Measurements from ENCODE around the gene IL20RA. TPM values are rescaled to one million over a fixed set of nuclear protein-coding genes. Genes with fewer than 3 reads are reported as not detected.

Gene IL20RA
- total and polyA plus RNA-seq, 5 donors from 2014 or later, result not detected

GRCh38 chr6:137043710-137044365, 927 bp downstream of the IL20RA start:
- Mint-ChIP-seq H3K27ac (no peak overlapping the region), H3K36me3 (no peaks in the 10 kb centered on the region), H3K27me3 (peaks cover 88% of the 10 kb centered on the region), H3K9me3 (peaks cover 0 to 3% (median 0%) of the 10 kb centered on the region in 7 donors), H3K4me3 (peak overlapping the region; percentile 70 to 83 (median 78)), H3K4me1 (peaks cover 0 to 11% (median 5%) of the 10 kb centered on the region in 4 donors)
- Histone ChIP-seq H3K4me1 (ENCODE audit: control insufficient read depth, insufficient read depth, low read length, poor library complexity, severe bottlenecking) (peaks cover 13% of the 10 kb centered on the region), H3K9me3 (ENCODE audit: control insufficient read depth in 2 of 2, low read length in 2 of 2) (no peaks in the 10 kb centered on the region), H3K36me3 (ENCODE audit: control insufficient read depth, insufficient read depth, low read length) (no peaks in the 10 kb centered on the region), H3K4me3 (ENCODE audit: low read depth, low read length) (peak overlapping the region; percentile 59), H3K27me3 (ENCODE audit: control insufficient read depth, insufficient read depth, low read length) (peaks cover 44% of the 10 kb centered on the region), H3K27ac (ENCODE audit: insufficient read depth, low read length, poor library complexity, severe bottlenecking) (no peak overlapping the region)
- no peak for ATAC-seq (ENCODE audit: low read depth in 2 of 2)
- peak in 1 of 3 donors; percentile 27 for DNase-seq

DNA sequence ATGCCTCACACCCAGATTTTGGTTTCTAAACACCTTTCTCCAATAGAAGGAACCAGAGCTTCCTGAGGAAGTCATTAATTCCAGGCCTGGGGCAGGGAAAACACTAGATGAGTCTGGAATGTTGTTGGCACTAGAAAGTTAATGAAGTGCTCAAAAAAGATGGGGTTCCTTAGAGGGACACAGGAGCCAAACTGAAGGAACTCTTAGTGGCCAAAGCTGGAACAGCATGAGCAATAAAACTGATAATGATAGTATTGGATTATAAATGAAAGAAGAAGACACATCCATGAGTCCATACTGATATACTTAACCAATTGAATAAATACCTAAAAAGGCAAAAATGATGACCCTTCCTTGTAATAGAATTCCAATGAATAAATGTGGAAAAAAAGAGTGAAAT, 4.4 kb downstream of the IL20RA start:
- H3K4me3 ChIP-seq (ENCODE audit: low read depth, low read length), result no peak overlapping the region
- peaks cover 66% of the 10 kb centered on the region for H3K27me3 Mint-ChIP-seq
- peaks cover 41% of the 10 kb centered on the region for H3K27me3 ChIP-seq (ENCODE audit: control insufficient read depth, insufficient read depth, low read length)
- H3K4me3 Mint-ChIP-seq, result no peak overlapping the region
- no peaks in the 10 kb centered on the region for H3K36me3 Mint-ChIP-seq
- DNase-seq (no peak), ATAC-seq (ENCODE audit: low read depth in 2 of 2) (no peak)
- no peak overlapping the region for H3K27ac Mint-ChIP-seq
- H3K9me3 Mint-ChIP-seq, result peaks cover 0 to 2% (median 0%) of the 10 kb centered on the region in 7 donors
- peaks cover 0 to 11% (median 7%) of the 10 kb centered on the region in 4 donors for H3K4me1 Mint-ChIP-seq
- no peak overlapping the region for H3K27ac ChIP-seq (ENCODE audit: insufficient read depth, low read length, poor library complexity, severe bottlenecking)
- H3K4me1 ChIP-seq (ENCODE audit: control insufficient read depth, insufficient read depth, low read length, poor library complexity, severe bottlenecking), result peaks cover 13% of the 10 kb centered on the region
- H3K9me3 ChIP-seq (ENCODE audit: control insufficient read depth in 2 of 2, low read length in 2 of 2), result no peaks in the 10 kb centered on the region
- H3K36me3 ChIP-seq (ENCODE audit: control insufficient read depth, insufficient read depth, low read length), result no peaks in the 10 kb centered on the region

DNA sequence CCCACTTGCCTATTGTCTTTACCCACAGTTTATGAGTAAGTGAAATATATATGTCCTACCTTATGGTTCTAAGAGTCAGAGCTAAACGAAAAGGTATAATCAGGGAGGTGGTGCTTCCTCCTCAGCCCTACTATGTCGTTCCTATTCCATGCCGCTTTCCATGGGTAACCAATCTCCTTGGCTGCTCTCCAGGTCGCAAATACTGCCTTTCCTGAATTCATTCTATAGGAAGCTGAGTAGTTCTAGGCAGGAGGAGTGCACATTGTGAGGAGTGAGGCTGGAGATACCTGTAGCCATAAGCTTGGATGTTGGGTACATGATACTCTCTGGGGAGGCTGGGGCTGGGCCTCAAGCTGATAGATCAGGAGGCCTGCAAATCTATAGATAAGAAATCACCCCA, 5.8 kb downstream of the IL20RA start:
- peaks cover 0 to 6% (median 5%) of the 10 kb centered on the region in 4 donors for H3K4me1 Mint-ChIP-seq
- peaks cover 0 to 2% (median 0%) of the 10 kb centered on the region in 7 donors for H3K9me3 Mint-ChIP-seq
- DNase-seq (no peak), ATAC-seq (ENCODE audit: low read depth in 2 of 2) (no peak)
- Histone ChIP-seq H3K4me3 (ENCODE audit: low read depth, low read length) (no peak overlapping the region), H3K9me3 (ENCODE audit: control insufficient read depth in 2 of 2, low read length in 2 of 2) (no peaks in the 10 kb centered on the region), H3K27me3 (ENCODE audit: control insufficient read depth, insufficient read depth, low read length) (peaks cover 39% of the 10 kb centered on the region), H3K4me1 (ENCODE audit: control insufficient read depth, insufficient read depth, low read length, poor library complexity, severe bottlenecking) (peaks cover 5% of the 10 kb centered on the region), H3K27ac (ENCODE audit: insufficient read depth, low read length, poor library complexity, severe bottlenecking) (no peak overlapping the region), H3K36me3 (ENCODE audit: control insufficient read depth, insufficient read depth, low read length) (no peaks in the 10 kb centered on the region)
- peaks cover 60% of the 10 kb centered on the region for H3K27me3 Mint-ChIP-seq
- no peak overlapping the region for H3K4me3 Mint-ChIP-seq
- no peak overlapping the region for H3K27ac Mint-ChIP-seq
- H3K36me3 Mint-ChIP-seq, result no peaks in the 10 kb centered on the region

DNA sequence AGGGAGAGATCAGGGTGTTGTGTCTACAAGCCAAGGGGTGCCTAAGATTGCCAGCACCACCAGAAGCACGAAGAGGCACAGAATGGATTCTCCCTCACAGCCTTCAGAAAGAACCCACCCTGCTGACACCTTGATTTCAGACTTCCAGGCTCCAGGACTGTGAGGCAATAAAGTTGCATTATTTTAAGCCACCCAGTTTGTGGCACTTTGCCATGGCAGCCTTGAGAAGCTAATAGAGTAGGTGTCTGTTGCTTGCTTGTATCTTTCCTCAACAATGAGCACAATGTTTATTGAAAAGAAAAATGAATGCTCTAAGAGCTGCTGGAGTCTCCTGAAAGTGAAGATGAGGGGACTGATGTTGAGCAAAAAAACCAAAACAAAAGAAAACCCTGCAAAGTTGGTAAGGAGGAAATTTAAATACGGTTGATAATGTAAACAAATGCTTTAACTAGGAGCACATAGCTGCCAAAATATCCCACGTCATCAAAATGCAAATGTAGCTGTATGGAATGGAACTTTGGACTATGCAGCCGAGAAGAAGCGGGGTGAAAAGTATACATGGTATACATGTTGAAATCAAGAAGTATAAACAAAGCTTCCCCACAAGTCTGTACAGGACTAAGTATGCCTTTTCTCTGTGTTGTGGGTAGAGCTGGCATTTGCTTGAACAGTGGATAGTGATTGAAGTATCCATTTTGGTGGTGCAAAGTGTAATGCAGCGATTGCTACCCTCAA, 8.0 kb downstream of the IL20RA start:
- no peaks in the 10 kb centered on the region for H3K9me3 ChIP-seq (ENCODE audit: control insufficient read depth in 2 of 2, low read length in 2 of 2)
- Mint-ChIP-seq H3K27me3 (peaks cover 43% of the 10 kb centered on the region), H3K36me3 (no peaks in the 10 kb centered on the region), H3K4me1 (peaks cover 0 to 14% (median 11%) of the 10 kb centered on the region in 4 donors), H3K27ac (no peak overlapping the region), H3K9me3 (peaks cover 0 to 4% (median 0%) of the 10 kb centered on the region in 7 donors), H3K4me3 (no peak overlapping the region)
- peaks cover 20% of the 10 kb centered on the region for H3K27me3 ChIP-seq (ENCODE audit: control insufficient read depth, insufficient read depth, low read length)
- no peaks in the 10 kb centered on the region for H3K36me3 ChIP-seq (ENCODE audit: control insufficient read depth, insufficient read depth, low read length)
- ATAC-seq (ENCODE audit: low read depth in 2 of 2) (no peak), DNase-seq (no peak)
- no peak overlapping the region for H3K4me3 ChIP-seq (ENCODE audit: low read depth, low read length)
- no peak overlapping the region for H3K27ac ChIP-seq (ENCODE audit: insufficient read depth, low read length, poor library complexity, severe bottlenecking)
- peaks cover 5% of the 10 kb centered on the region for H3K4me1 ChIP-seq (ENCODE audit: control insufficient read depth, insufficient read depth, low read length, poor library complexity, severe bottlenecking)

GRCh38 chr6:137033828-137034227, 10.9 kb downstream of the IL20RA start:
- DNase-seq (peak in 2 of 3 donors; percentile 54 to 78), ATAC-seq (ENCODE audit: low read depth in 2 of 2) (peak; percentile 87 to 88)
- Histone ChIP-seq H3K9me3 (ENCODE audit: control insufficient read depth in 2 of 2, low read length in 2 of 2) (no peaks in the 10 kb centered on the region), H3K36me3 (ENCODE audit: control insufficient read depth, insufficient read depth, low read length) (no peaks in the 10 kb centered on the region), H3K4me1 (ENCODE audit: control insufficient read depth, insufficient read depth, low read length, poor library complexity, severe bottlenecking) (peaks cover 5% of the 10 kb centered on the region), H3K4me3 (ENCODE audit: low read depth, low read length) (no peak overlapping the region), H3K27me3 (ENCODE audit: control insufficient read depth, insufficient read depth, low read length) (peaks cover 17% of the 10 kb centered on the region), H3K27ac (ENCODE audit: insufficient read depth, low read length, poor library complexity, severe bottlenecking) (no peak overlapping the region)
- peak overlapping the region in 1 of 3 donors; percentile 36 for H3K27ac Mint-ChIP-seq
- peaks cover 0 to 9% (median 1%) of the 10 kb centered on the region in 7 donors for H3K9me3 Mint-ChIP-seq
- peak overlapping the region in 2 of 4 donors; percentile 15 to 28 for H3K4me3 Mint-ChIP-seq
- peaks cover 26% of the 10 kb centered on the region for H3K27me3 Mint-ChIP-seq
- H3K4me1 Mint-ChIP-seq, result peaks cover 0 to 14% (median 11%) of the 10 kb centered on the region in 4 donors
- H3K36me3 Mint-ChIP-seq, result no peaks in the 10 kb centered on the region

- H3K9me3 ChIP-seq (ENCODE audit: control insufficient read depth in 2 of 2, low read length in 2 of 2), result no peaks in the 10 kb centered on the region
- H3K4me3 Mint-ChIP-seq, result no peak overlapping the region
- no peak overlapping the region for H3K4me3 ChIP-seq (ENCODE audit: low read depth, low read length)
- H3K27me3 ChIP-seq (ENCODE audit: control insufficient read depth, insufficient read depth, low read length), result peaks cover 13% of the 10 kb centered on the region
- DNase-seq (no peak), ATAC-seq (ENCODE audit: low read depth in 2 of 2) (no peak)
- no peaks in the 10 kb centered on the region for H3K36me3 ChIP-seq (ENCODE audit: control insufficient read depth, insufficient read depth, low read length)
- peaks cover 0 to 14% (median 8%) of the 10 kb centered on the region in 4 donors for H3K4me1 Mint-ChIP-seq
- peak overlapping the region in 1 of 3 donors; percentile 58 for H3K27ac Mint-ChIP-seq
- peaks cover 0 to 9% (median 1%) of the 10 kb centered on the region in 7 donors for H3K9me3 Mint-ChIP-seq
- no peak overlapping the region for H3K27ac ChIP-seq (ENCODE audit: insufficient read depth, low read length, poor library complexity, severe bottlenecking)
- no peaks in the 10 kb centered on the region for H3K36me3 Mint-ChIP-seq
- H3K27me3 Mint-ChIP-seq, result peaks cover 24% of the 10 kb centered on the region
- H3K4me1 ChIP-seq (ENCODE audit: control insufficient read depth, insufficient read depth, low read length, poor library complexity, severe bottlenecking), result peaks cover 5% of the 10 kb centered on the region
These were observed 13.6 kb downstream of the IL20RA start for GRCh38 chr6:137031122-137031521.

- Histone ChIP-seq H3K27me3 (ENCODE audit: control insufficient read depth, insufficient read depth, low read length) (peaks cover 6% of the 10 kb centered on the region), H3K4me1 (ENCODE audit: control insufficient read depth, insufficient read depth, low read length, poor library complexity, severe bottlenecking) (peaks cover 5% of the 10 kb centered on the region), H3K4me3 (ENCODE audit: low read depth, low read length) (no peak overlapping the region), H3K36me3 (ENCODE audit: control insufficient read depth, insufficient read depth, low read length) (no peaks in the 10 kb centered on the region), H3K9me3 (ENCODE audit: control insufficient read depth in 2 of 2, low read length in 2 of 2) (no peaks in the 10 kb centered on the region), H3K27ac (ENCODE audit: insufficient read depth, low read length, poor library complexity, severe bottlenecking) (no peak overlapping the region)
- peaks cover 0 to 12% (median 6%) of the 10 kb centered on the region in 4 donors for H3K4me1 Mint-ChIP-seq
- no peak overlapping the region for H3K4me3 Mint-ChIP-seq
- ATAC-seq (ENCODE audit: low read depth in 2 of 2), result no peak
- no peak for DNase-seq
- peaks cover 35% of the 10 kb centered on the region for H3K27me3 Mint-ChIP-seq
- H3K27ac Mint-ChIP-seq, result no peak overlapping the region
- H3K36me3 Mint-ChIP-seq, result no peaks in the 10 kb centered on the region
- H3K9me3 Mint-ChIP-seq, result peaks cover 0 to 6% (median 0%) of the 10 kb centered on the region in 7 donors
These were observed 15.9 kb downstream of the IL20RA start for GRCh38 chr6:137028912-137029311.

Data from CD4-positive, CD25-positive, alpha-beta regulatory T cell (primary cell).